ENCODE data around the gene TPSB2.
"Not testable (repeated sequence)": the region's sequence is repeated elsewhere in the genome, so short reads cannot be mapped to it uniquely, and the experiment has no call there.

TPSB2 gene

GRCh38 chr16:1230084-1230470 is at the start of gene TPSB2:
TPSB2 (minus strand) TSS chr16:1230184; CDS start chr16:1229951, 233 bp downstream.
- DNase-seq (ENCODE audit: low read depth): not testable (repeated sequence)

- no peak for DNase-seq (ENCODE audit: low read depth)
Measured at GRCh38 chr16:1279081-1279944, 49.3 kb upstream of the TPSB2 start.

- no peak for DNase-seq (ENCODE audit: low read depth)
Measured at GRCh38 chr16:1278477-1278876, 48.5 kb upstream of the TPSB2 start.

GRCh38 chr16:1277617-1278282 is 47.8 kb upstream of the TPSB2 start:
- DNase-seq (ENCODE audit: low read depth): no peak

- no peak for DNase-seq (ENCODE audit: low read depth)
Measured at GRCh38 chr16:1277151-1277598, 47.2 kb upstream of the TPSB2 start.

GRCh38 chr16:1276580-1276878 is 46.5 kb upstream of the TPSB2 start:
- DNase-seq (ENCODE audit: low read depth): no peak

GRCh38 chr16:1275791-1276579 is 46.0 kb upstream of the TPSB2 start:
- no peak for DNase-seq (ENCODE audit: low read depth)

- no peak for DNase-seq (ENCODE audit: low read depth)
Measured at GRCh38 chr16:1274767-1275166, 44.8 kb upstream of the TPSB2 start.

GRCh38 chr16:1273816-1274215 is 43.8 kb upstream of the TPSB2 start:
- no peak for DNase-seq (ENCODE audit: low read depth)

- DNase-seq (ENCODE audit: low read depth): no peak
Measured at GRCh38 chr16:1272453-1273198, 42.6 kb upstream of the TPSB2 start.

GRCh38 chr16:1271724-1272413 is 41.9 kb upstream of the TPSB2 start:
- DNase-seq (ENCODE audit: low read depth): not testable (repeated sequence)

GRCh38 chr16:1271380-1271723 is 41.4 kb upstream of the TPSB2 start:
- no peak for DNase-seq (ENCODE audit: low read depth)

- DNase-seq (ENCODE audit: low read depth): not testable (repeated sequence)
Measured at GRCh38 chr16:1269418-1269817, 39.4 kb upstream of the TPSB2 start.

- DNase-seq (ENCODE audit: low read depth): no peak
Measured at GRCh38 chr16:1265826-1266225, 35.8 kb upstream of the TPSB2 start.

GRCh38 chr16:1265090-1265630 is 35.2 kb upstream of the TPSB2 start:
- no peak for DNase-seq (ENCODE audit: low read depth)

- no peak for DNase-seq (ENCODE audit: low read depth)
Measured at GRCh38 chr16:1264345-1265089, 34.5 kb upstream of the TPSB2 start.

GRCh38 chr16:1263591-1264344 is 33.8 kb upstream of the TPSB2 start:
- DNase-seq (ENCODE audit: low read depth): no peak

GRCh38 chr16:1262846-1263221 is 32.9 kb upstream of the TPSB2 start:
- DNase-seq (ENCODE audit: low read depth): no peak

- DNase-seq (ENCODE audit: low read depth): no peak
Measured at GRCh38 chr16:1262210-1262845, 32.3 kb upstream of the TPSB2 start.

All from T-helper 22 cell (primary cell).